22Rv1 (cell line): Measurements from ENCODE around the gene APOA4.
"Not testable (repeated sequence)": the region's sequence is repeated elsewhere in the genome, so short reads cannot be mapped to it uniquely, and the experiment has no call there.

Experiments
- H3K27ac ChIP-seq: fragments of 450-650 bp; 2 replicates; pipeline ENCODE4 v1.5.1; 2017
- CTCF ChIP-seq: fragments of 450-650 bp; IDR thresholded peaks from 2 replicates; pipeline ENCODE4 v1.5.1; 2017; ENCODE audit warnings: mild to moderate bottlenecking
- ZFX ChIP-seq: fragments of 450-650 bp; IDR thresholded peaks from 2 replicates; pipeline ENCODE4 v1.6.1; 2017; ENCODE audit warnings: antibody characterized with exemption, borderline replicate concordance

APOA4 gene

GRCh38 chr11:116840224-116840745 lies 17.2 kb upstream of the APOA4 start:
- TF ChIP-seq CTCF, result peak; percentile 8; the same call in 1 of the 2 replicates
- no peak for TF ChIP-seq ZFX
- no peak overlapping the region for H3K27ac ChIP-seq

DNA sequence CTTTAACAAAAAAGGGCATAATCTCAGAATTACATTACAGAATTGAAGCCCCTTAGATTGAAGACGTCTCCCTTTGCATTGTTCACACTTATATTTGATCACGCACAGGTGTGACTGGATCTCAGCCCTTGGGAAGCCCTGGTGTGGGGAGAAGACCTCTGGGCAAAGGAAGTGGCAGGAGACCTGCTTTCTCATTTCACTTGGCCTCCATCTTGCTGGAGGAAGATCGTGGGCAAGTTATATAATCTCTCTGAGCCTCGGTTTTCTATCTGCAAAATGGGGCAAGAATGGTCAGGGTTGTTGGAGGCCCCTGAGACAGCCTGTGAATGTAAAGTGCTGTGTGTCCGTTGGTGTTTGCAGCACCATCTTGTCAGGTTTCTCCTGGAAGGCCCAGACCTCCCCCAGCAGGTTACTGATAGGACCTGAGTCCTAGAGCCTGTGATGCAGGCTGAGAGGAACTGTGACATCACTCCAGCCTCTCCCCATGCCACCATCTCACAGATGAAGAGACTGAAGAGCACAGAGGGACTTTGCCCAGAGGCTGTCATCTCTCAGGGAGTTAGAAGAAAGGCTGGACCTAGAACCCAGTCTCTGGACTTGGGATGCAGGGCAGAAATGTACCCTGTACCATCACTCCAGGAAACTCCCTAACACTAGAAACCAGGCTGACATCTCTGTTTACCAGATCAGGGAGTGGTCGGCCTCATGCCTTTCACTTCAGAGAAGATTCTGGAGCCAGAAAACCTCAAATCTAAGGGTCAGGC lies 15.4 kb upstream of the APOA4 start:
- H3K27ac ChIP-seq, result no peak overlapping the region
- TF ChIP-seq ZFX (no peak), CTCF (no peak)

- peak within 1 kb of the TSS; percentile 73 for H3K27ac ChIP-seq
- TF ChIP-seq ZFX (no peak), CTCF (no peak)
These were observed 14.4 kb upstream of the APOA4 start, which contains the start of gene APOA1 for GRCh38 chr11:116837231-116838091. Gene APOA1, minus strand, starts transcription at chr11:116837622. Its CDS starts 235 bp downstream, at chr11:116837387.

GRCh38 chr11:116836632-116836991 lies 13.5 kb upstream of the APOA4 start:
- no peak for TF ChIP-seq CTCF
- TF ChIP-seq ZFX, result no peak
- peak overlapping the region; percentile 73 for H3K27ac ChIP-seq

DNA sequence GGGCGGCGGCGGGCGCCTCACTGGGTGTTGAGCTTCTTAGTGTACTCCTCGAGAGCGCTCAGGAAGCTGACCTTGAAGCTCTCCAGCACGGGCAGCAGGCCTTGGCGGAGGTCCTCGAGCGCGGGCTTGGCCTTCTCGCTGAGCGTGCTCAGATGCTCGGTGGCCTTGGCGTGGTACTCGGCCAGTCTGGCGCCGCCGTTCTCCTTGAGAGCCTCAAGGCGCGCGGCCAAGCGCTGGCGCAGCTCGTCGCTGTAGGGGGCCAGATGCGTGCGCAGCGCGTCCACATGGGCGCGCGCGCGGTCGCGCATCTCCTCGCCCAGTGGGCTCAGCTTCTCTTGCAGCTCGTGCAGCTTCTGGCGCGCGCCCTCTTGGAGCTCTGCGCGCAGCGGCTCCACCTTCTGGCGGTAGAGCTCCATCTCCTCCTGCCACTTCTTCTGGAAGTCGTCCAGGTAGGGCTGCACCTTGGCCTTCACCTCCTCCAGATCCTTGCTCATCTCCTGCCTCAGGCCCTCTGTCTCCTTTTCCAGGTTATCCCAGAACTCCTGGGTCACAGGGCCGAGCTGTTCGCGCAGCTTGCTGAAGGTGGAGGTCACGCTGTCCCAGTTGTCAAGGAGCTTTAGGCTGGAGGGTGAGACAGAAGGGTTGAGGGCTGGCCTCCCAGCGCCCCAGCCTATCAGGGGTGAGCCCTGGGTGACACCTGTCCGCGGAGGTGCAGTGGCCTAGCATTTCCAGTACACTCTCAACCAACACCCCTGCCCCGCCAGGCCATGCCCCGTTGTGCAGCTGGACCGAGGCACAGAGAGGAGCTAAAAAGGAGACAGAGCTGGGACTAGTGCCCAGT lies 12.9 kb upstream of the APOA4 start:
- H3K27ac ChIP-seq, result peak overlapping the region; percentile 73
- TF ChIP-seq CTCF (peak; percentile 86), ZFX (no peak)

DNA sequence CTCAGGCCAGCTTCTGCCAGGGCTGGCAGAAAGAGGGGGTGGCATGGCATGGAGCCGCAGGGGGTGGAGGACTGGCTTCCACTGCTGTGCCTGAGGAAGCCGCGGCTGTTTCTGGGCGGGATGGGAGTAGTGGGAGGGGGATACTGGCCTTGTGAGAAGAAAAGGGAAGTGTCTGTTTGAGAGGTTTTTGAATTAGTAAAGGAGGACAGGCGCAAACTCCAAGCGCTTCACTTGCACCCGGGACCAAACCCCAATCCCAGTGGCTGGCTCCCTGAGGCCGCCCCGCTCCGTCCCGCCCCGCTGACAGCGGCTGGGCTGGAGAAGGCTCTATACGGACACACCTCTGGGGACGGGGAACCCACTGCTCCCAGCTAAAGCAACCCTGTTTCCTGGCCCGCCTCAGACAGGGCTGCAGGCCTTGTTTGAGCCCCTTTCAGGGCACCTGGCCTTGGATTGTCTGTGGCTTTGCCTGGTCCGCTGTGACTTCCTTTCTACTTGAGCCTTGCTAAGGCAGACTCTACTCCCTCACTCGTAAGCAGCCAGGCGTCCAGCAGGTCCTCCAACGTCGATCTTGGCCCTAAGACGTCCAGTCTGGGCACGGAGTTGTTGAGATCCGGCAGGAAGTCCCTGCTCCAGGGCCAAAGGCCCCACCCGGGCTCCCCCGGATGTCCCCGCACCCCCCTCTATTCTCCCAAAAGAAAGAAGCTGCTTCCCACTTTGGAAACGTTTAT lies 12.1 kb upstream of the APOA4 start:
- peak overlapping the region; percentile 73 for H3K27ac ChIP-seq
- TF ChIP-seq CTCF, result no peak
- TF ChIP-seq ZFX, result no peak

GRCh38 chr11:116834535-116835041 lies 11.5 kb upstream of the APOA4 start:
- not testable (repeated sequence) for H3K27ac ChIP-seq
